ENCODE results near the gene COL12A1. TPM values are rescaled to one million over a fixed set of nuclear protein-coding genes. Genes with fewer than 3 reads are reported as not detected.

The COL12A1 gene
- total RNA-seq, 1 experiment from 2014 or later = 0.96 TPM

- Histone ChIP-seq H4K8ac (replicated peaks; ENCODE audit: insufficient read length, low read depth, low read length) (no peak overlapping the region), H4K5ac (ENCODE audit: insufficient read length, low read depth, low read length) (no peak overlapping the region), H3K4me1 (ENCODE audit: insufficient read depth, low read length) (no peaks in the 10 kb centered on the region), H3K9me3 (ENCODE audit: control insufficient read depth, low read depth, low read length) (no peaks in the 10 kb centered on the region), H3K9ac (ENCODE audit: extremely low read depth, insufficient read length, low read length) (no peak overlapping the region), H3K27me3 (ENCODE audit: insufficient read depth, low read length) (no peaks in the 10 kb centered on the region), H3K23ac (ENCODE audit: insufficient read length, low read depth, low read length) (no peak overlapping the region), H2AFZ (ENCODE audit: low read length) (no peak overlapping the region), H3K79me2 (ENCODE audit: insufficient read depth, low read length) (no peaks in the 10 kb centered on the region), H3K18ac (ENCODE audit: insufficient read length, low read depth, low read length) (no peak overlapping the region), H2BK5ac (ENCODE audit: insufficient read length, low read length) (no peak overlapping the region), H2BK12ac (ENCODE audit: insufficient read length, low read depth, low read length) (no peak overlapping the region), H3K14ac (ENCODE audit: insufficient read depth, low read length) (no peak overlapping the region; the same call in 1 of the 2 replicates), H2AK5ac (ENCODE audit: insufficient read length, low read length) (no peak overlapping the region), H2BK20ac (ENCODE audit: low read depth, low read length, poor library complexity, severe bottlenecking) (no peak overlapping the region), H3K23me2 (ENCODE audit: insufficient read length, low read depth, low read length, poor library complexity, severe bottlenecking) (no peaks in the 10 kb centered on the region), H4K91ac (ENCODE audit: insufficient read length, low read depth, low read length) (no peak overlapping the region), H3T11ph (ENCODE audit: low read length) (no peak overlapping the region), H2BK120ac (ENCODE audit: low read depth, low read length, poor library complexity, severe bottlenecking) (no peak overlapping the region), H3K4me2 (ENCODE audit: insufficient read depth, insufficient read length, low read length) (no peak overlapping the region), H3K79me1 (ENCODE audit: insufficient read depth, low read depth, low read length, poor library complexity, severe bottlenecking) (no peaks in the 10 kb centered on the region), H3K27ac (ENCODE audit: insufficient read length, low read depth, low read length) (no peak overlapping the region), H2BK15ac (ENCODE audit: low read depth, low read length) (no peak overlapping the region), H3K4ac (ENCODE audit: low read depth, low read length) (no peak overlapping the region), H3K56ac (ENCODE audit: insufficient read length, low read depth, low read length) (no peak overlapping the region), H4K20me1 (ENCODE audit: control insufficient read depth, insufficient read depth, insufficient read length) (no peaks in the 10 kb centered on the region)
- Mint-ChIP-seq H3K9me3 (no peaks in the 10 kb centered on the region; a peak in 2 of 5 replicates), H3K36me3 (ENCODE audit: insufficient read depth in 1 of 3, low read depth in 3 of 3) (peaks cover 0 to 4% (median 0%) of the 10 kb centered on the region in 3 experiments; a peak in 1 of 7 replicates), H3K27ac (no peak overlapping the region), H3K4me3 (no peak overlapping the region), H3K4me1 (no peaks in the 10 kb centered on the region), H3K27me3 (ENCODE audit: low read depth) (no peaks in the 10 kb centered on the region)
- WGBS (ENCODE audit: extremely low coverage, insufficient read length, low lambda C conversion rate) = no CpG with 5 or more reads among the region's 3 CpGs
- no peak for TF ChIP-seq CTCF (conservative IDR thresholded peaks at IDR 0.05)
- DNase-seq = no peak
Observed at GRCh38 chr6:75052491-75052890, 153.4 kb downstream of the COL12A1 start.

Data from H9 (cell line).